ENCODE data around the gene TOX2. TPM values are rescaled to one million over a fixed set of nuclear protein-coding genes. Genes with fewer than 3 reads are reported as not detected.

Gene TOX2
- total and polyA plus RNA-seq, 5 donors from 2014 or later, result 2.0 to 9.2 (median 3.4) TPM

GRCh38 chr20:43996240-43996930 lies 81.7 kb downstream of the TOX2 start:
- H3K27ac ChIP-seq (ENCODE audit: insufficient read depth, low read length, poor library complexity, severe bottlenecking), result no peak overlapping the region
- Mint-ChIP-seq H3K27ac (no peak overlapping the region), H3K4me3 (no peak overlapping the region)

GRCh38 chr20:43999848-44000247 lies 85.2 kb downstream of the TOX2 start:
- Histone ChIP-seq H3K36me3 (ENCODE audit: control insufficient read depth, insufficient read depth, low read length) (no peaks in the 10 kb centered on the region), H3K4me3 (ENCODE audit: low read depth, low read length) (no peak overlapping the region), H3K27me3 (ENCODE audit: control insufficient read depth, insufficient read depth, low read length) (no peaks in the 10 kb centered on the region), H3K4me1 (ENCODE audit: control insufficient read depth, insufficient read depth, low read length, poor library complexity, severe bottlenecking) (no peaks in the 10 kb centered on the region), H3K27ac (ENCODE audit: insufficient read depth, low read length, poor library complexity, severe bottlenecking) (no peak overlapping the region), H3K9me3 (ENCODE audit: control insufficient read depth in 2 of 2, low read length in 2 of 2) (no peaks in the 10 kb centered on the region)
- DNase-seq (no peak), ATAC-seq (ENCODE audit: low read depth in 2 of 2) (no peak)
- Mint-ChIP-seq H3K27me3 (no peaks in the 10 kb centered on the region), H3K36me3 (peaks cover 5% of the 10 kb centered on the region), H3K4me1 (peaks cover 0 to 20% (median 5%) of the 10 kb centered on the region in 4 donors), H3K9me3 (peaks cover 0 to 2% (median 0%) of the 10 kb centered on the region in 7 donors), H3K27ac (no peak overlapping the region), H3K4me3 (no peak overlapping the region)

More at GRCh38 chr20:43996240-43996930, 81.7 kb downstream of the TOX2 start:
- H3K4me3 ChIP-seq (ENCODE audit: low read depth, low read length), result no peak overlapping the region
- Mint-ChIP-seq H3K9me3 (peaks cover 0 to 2% (median 0%) of the 10 kb centered on the region in 7 donors), H3K36me3 (peaks cover 5% of the 10 kb centered on the region), H3K4me1 (peaks cover 0 to 13% (median 2%) of the 10 kb centered on the region in 4 donors), H3K27me3 (no peaks in the 10 kb centered on the region)
- ATAC-seq (ENCODE audit: low read depth in 2 of 2) (no peak), DNase-seq (no peak)
- H3K36me3 ChIP-seq (ENCODE audit: control insufficient read depth, insufficient read depth, low read length), result no peaks in the 10 kb centered on the region
- H3K9me3 ChIP-seq (ENCODE audit: control insufficient read depth in 2 of 2, low read length in 2 of 2), result no peaks in the 10 kb centered on the region
- no peaks in the 10 kb centered on the region for H3K4me1 ChIP-seq (ENCODE audit: control insufficient read depth, insufficient read depth, low read length, poor library complexity, severe bottlenecking)
- no peaks in the 10 kb centered on the region for H3K27me3 ChIP-seq (ENCODE audit: control insufficient read depth, insufficient read depth, low read length)

GRCh38 chr20:44001667-44002596 lies 87.3 kb downstream of the TOX2 start:
- Mint-ChIP-seq H3K27me3 (no peaks in the 10 kb centered on the region), H3K27ac (peak overlapping the region in 1 of 3 donors; percentile 0), H3K4me1 (peaks cover 0 to 13% (median 3%) of the 10 kb centered on the region in 4 donors), H3K4me3 (no peak overlapping the region), H3K9me3 (no peaks in the 10 kb centered on the region), H3K36me3 (peaks cover 5% of the 10 kb centered on the region)
- DNase-seq (no peak), ATAC-seq (ENCODE audit: low read depth in 2 of 2) (no peak)
- Histone ChIP-seq H3K4me3 (ENCODE audit: low read depth, low read length) (no peak overlapping the region), H3K36me3 (ENCODE audit: control insufficient read depth, insufficient read depth, low read length) (no peaks in the 10 kb centered on the region), H3K9me3 (ENCODE audit: control insufficient read depth in 2 of 2, low read length in 2 of 2) (no peaks in the 10 kb centered on the region), H3K27me3 (ENCODE audit: control insufficient read depth, insufficient read depth, low read length) (no peaks in the 10 kb centered on the region), H3K27ac (ENCODE audit: insufficient read depth, low read length, poor library complexity, severe bottlenecking) (no peak overlapping the region), H3K4me1 (ENCODE audit: control insufficient read depth, insufficient read depth, low read length, poor library complexity, severe bottlenecking) (no peaks in the 10 kb centered on the region)

- ATAC-seq (ENCODE audit: low read depth in 2 of 2) (no peak), DNase-seq (no peak)
- H3K27me3 Mint-ChIP-seq, result no peaks in the 10 kb centered on the region
- H3K4me1 ChIP-seq (ENCODE audit: control insufficient read depth, insufficient read depth, low read length, poor library complexity, severe bottlenecking), result no peaks in the 10 kb centered on the region
- H3K9me3 ChIP-seq (ENCODE audit: control insufficient read depth in 2 of 2, low read length in 2 of 2), result no peaks in the 10 kb centered on the region
- no peak overlapping the region for H3K4me3 Mint-ChIP-seq
- no peak overlapping the region for H3K27ac Mint-ChIP-seq
- H3K4me1 Mint-ChIP-seq, result peaks cover 0 to 15% (median 3%) of the 10 kb centered on the region in 4 donors
- H3K4me3 ChIP-seq (ENCODE audit: low read depth, low read length), result no peak overlapping the region
- H3K27ac ChIP-seq (ENCODE audit: insufficient read depth, low read length, poor library complexity, severe bottlenecking), result no peak overlapping the region
- H3K36me3 Mint-ChIP-seq, result peaks cover 5% of the 10 kb centered on the region
- H3K27me3 ChIP-seq (ENCODE audit: control insufficient read depth, insufficient read depth, low read length), result no peaks in the 10 kb centered on the region
- no peaks in the 10 kb centered on the region for H3K9me3 Mint-ChIP-seq
- no peaks in the 10 kb centered on the region for H3K36me3 ChIP-seq (ENCODE audit: control insufficient read depth, insufficient read depth, low read length)
Observed at GRCh38 chr20:44002861-44003260, 88.2 kb downstream of the TOX2 start.

GRCh38 chr20:44003609-44004008 lies 89.0 kb downstream of the TOX2 start:
- H3K27ac ChIP-seq (ENCODE audit: insufficient read depth, low read length, poor library complexity, severe bottlenecking), result no peak overlapping the region
- ATAC-seq (ENCODE audit: low read depth in 2 of 2) (no peak), DNase-seq (no peak)
- no peaks in the 10 kb centered on the region for H3K4me1 ChIP-seq (ENCODE audit: control insufficient read depth, insufficient read depth, low read length, poor library complexity, severe bottlenecking)
- H3K4me3 ChIP-seq (ENCODE audit: low read depth, low read length), result no peak overlapping the region
- no peaks in the 10 kb centered on the region for H3K27me3 ChIP-seq (ENCODE audit: control insufficient read depth, insufficient read depth, low read length)
- H3K36me3 ChIP-seq (ENCODE audit: control insufficient read depth, insufficient read depth, low read length), result no peaks in the 10 kb centered on the region
- Mint-ChIP-seq H3K4me3 (no peak overlapping the region), H3K4me1 (peaks cover 0 to 16% (median 3%) of the 10 kb centered on the region in 4 donors), H3K27me3 (no peaks in the 10 kb centered on the region), H3K9me3 (no peaks in the 10 kb centered on the region), H3K27ac (peak overlapping the region in 1 of 3 donors; percentile 33), H3K36me3 (peaks cover 5% of the 10 kb centered on the region)
- H3K9me3 ChIP-seq (ENCODE audit: control insufficient read depth in 2 of 2, low read length in 2 of 2), result no peaks in the 10 kb centered on the region

GRCh38 chr20:44004306-44004915 lies 89.8 kb downstream of the TOX2 start:
- H3K4me3 Mint-ChIP-seq, result no peak overlapping the region
- Histone ChIP-seq H3K36me3 (ENCODE audit: control insufficient read depth, insufficient read depth, low read length) (no peaks in the 10 kb centered on the region), H3K27ac (ENCODE audit: insufficient read depth, low read length, poor library complexity, severe bottlenecking) (no peak overlapping the region), H3K9me3 (ENCODE audit: control insufficient read depth in 2 of 2, low read length in 2 of 2) (no peaks in the 10 kb centered on the region), H3K4me1 (ENCODE audit: control insufficient read depth, insufficient read depth, low read length, poor library complexity, severe bottlenecking) (no peaks in the 10 kb centered on the region), H3K4me3 (ENCODE audit: low read depth, low read length) (no peak overlapping the region), H3K27me3 (ENCODE audit: control insufficient read depth, insufficient read depth, low read length) (no peaks in the 10 kb centered on the region)
- no peak for DNase-seq
- H3K27ac Mint-ChIP-seq, result peak overlapping the region in 1 of 3 donors; percentile 33
- peaks cover 0 to 16% (median 3%) of the 10 kb centered on the region in 4 donors for H3K4me1 Mint-ChIP-seq
- ATAC-seq (ENCODE audit: low read depth in 2 of 2), result no peak
- H3K9me3 Mint-ChIP-seq, result no peaks in the 10 kb centered on the region
- no peaks in the 10 kb centered on the region for H3K27me3 Mint-ChIP-seq
- H3K36me3 Mint-ChIP-seq, result peaks cover 5% of the 10 kb centered on the region

- Histone ChIP-seq H3K27ac (ENCODE audit: insufficient read depth, low read length, poor library complexity, severe bottlenecking) (no peak overlapping the region), H3K27me3 (ENCODE audit: control insufficient read depth, insufficient read depth, low read length) (no peaks in the 10 kb centered on the region), H3K36me3 (ENCODE audit: control insufficient read depth, insufficient read depth, low read length) (no peaks in the 10 kb centered on the region), H3K4me3 (ENCODE audit: low read depth, low read length) (no peak overlapping the region), H3K4me1 (ENCODE audit: control insufficient read depth, insufficient read depth, low read length, poor library complexity, severe bottlenecking) (peaks cover under 1% of the 10 kb centered on the region), H3K9me3 (ENCODE audit: control insufficient read depth in 2 of 2, low read length in 2 of 2) (no peaks in the 10 kb centered on the region)
- no peaks in the 10 kb centered on the region for H3K36me3 Mint-ChIP-seq
- H3K4me1 Mint-ChIP-seq, result peaks cover 0 to 14% (median 5%) of the 10 kb centered on the region in 4 donors
- no peaks in the 10 kb centered on the region for H3K9me3 Mint-ChIP-seq
- no peak overlapping the region for H3K4me3 Mint-ChIP-seq
- H3K27ac Mint-ChIP-seq, result no peak overlapping the region
- ATAC-seq (ENCODE audit: low read depth in 2 of 2) (no peak), DNase-seq (no peak)
- H3K27me3 Mint-ChIP-seq, result peaks cover 3% of the 10 kb centered on the region
Observed at GRCh38 chr20:44005661-44006060, 91.0 kb downstream of the TOX2 start.
